CD14-positive monocyte (primary cell): ENCODE results near the gene RAD54L. TPM values are rescaled to one million over a fixed set of nuclear protein-coding genes. Genes with fewer than 3 reads are reported as not detected.

Experiments used
- DNase-seq, 3 donors: peaks; one replicate each; pipeline ENCODE4 v3.0.0-alpha.2; 2011 to 2022
- H2AFZ ChIP-seq: 2 replicates; pipeline ENCODE4 v1.6.0; 2012; ENCODE audit warnings: mild to moderate bottlenecking, low read depth, low read length, inconsistent platforms; ENCODE audit not compliant: insufficient read depth, poor library complexity, severe bottlenecking
- H3K27ac ChIP-seq, 2 donors: 1 replicate in 1 of 2; 2 replicates in 1 of 2; pipeline ENCODE4 v1.5.1; 2012 to 2013; ENCODE audit warnings: low read length in 2 of 2, control low read depth in 1 of 2, inconsistent platforms in 1 of 2, low read depth in 1 of 2, mild to moderate bottlenecking in 1 of 2
- H3K27me3 ChIP-seq, 2 donors: one replicate each; pipeline versions ENCODE4 v1.6.0 to v1.6.1; 2011 to 2013; ENCODE audit warnings: low read length in 2 of 2; ENCODE audit not compliant: control insufficient read depth in 2 of 2, insufficient read depth in 2 of 2
- H3K36me3 ChIP-seq, 2 donors: replicated peaks in 1 of 2; 1 replicate in 1 of 2; 2 replicates in 1 of 2; pipeline versions ENCODE4 v1.5.1 to v1.6.1; 2012 to 2013; ENCODE audit warnings: low read length in 2 of 2, control low read depth in 1 of 2, inconsistent platforms in 1 of 2, mild to moderate bottlenecking in 1 of 2; ENCODE audit not compliant: insufficient read depth in 2 of 2, control insufficient read depth in 1 of 2
- H3K4me1 ChIP-seq, 2 donors: 1 replicate in 1 of 2; 2 replicates in 1 of 2; pipeline versions ENCODE4 v1.5.1 to v1.6.1; 2012 to 2013; ENCODE audit warnings: low read length in 2 of 2, control low read depth in 1 of 2, inconsistent platforms in 1 of 2, mild to moderate bottlenecking in 1 of 2, moderate library complexity in 1 of 2; ENCODE audit not compliant: insufficient read depth in 2 of 2, control insufficient read depth in 1 of 2
- H3K4me2 ChIP-seq: replicated peaks from 2 replicates; pipeline ENCODE3; 2012; ENCODE audit warnings: low read length, moderate library complexity, mild to moderate bottlenecking; ENCODE audit not compliant: poor library complexity, severe bottlenecking; ENCODE audit errors: extremely low read depth
- H3K4me3 ChIP-seq, 3 experiments: fragments of 200-600 bp in 1 of 3; sonication (generic) in 1 of 3; replicated peaks in 1 of 3; 1 replicate in 2 of 3; 2 replicates in 1 of 3; pipeline ENCODE4 v1.5.1; 2011 to 2013; ENCODE audit warnings: low read length in 3 of 3, mild to moderate bottlenecking in 3 of 3, control low read depth in 2 of 3, low read depth in 2 of 3, inconsistent platforms in 1 of 3, moderate library complexity in 1 of 3
- H3K79me2 ChIP-seq: 2 replicates; pipeline ENCODE4 v1.6.0; 2012; ENCODE audit warnings: mild to moderate bottlenecking, control low read depth, inconsistent platforms, low read length, moderate library complexity; ENCODE audit not compliant: insufficient read depth
- H3K9ac ChIP-seq: 2 replicates; pipeline ENCODE4 v1.6.0; 2017; ENCODE audit warnings: low read length, mild to moderate bottlenecking; ENCODE audit not compliant: insufficient read depth, poor library complexity, severe bottlenecking
- H3K9me3 ChIP-seq, 2 donors: replicated peaks in 1 of 2; 1 replicate in 1 of 2; 2 replicates in 1 of 2; pipeline versions ENCODE4 v1.5.1 to v1.6.1; 2012 to 2013; ENCODE audit warnings: low read length in 2 of 2, control low read depth in 1 of 2; ENCODE audit not compliant: control insufficient read depth in 1 of 2, insufficient read depth in 1 of 2
- H4K20me1 ChIP-seq: 2 replicates; pipeline ENCODE4 v1.6.0; 2012; ENCODE audit warnings: mild to moderate bottlenecking, low read length, control low read depth, moderate library complexity; ENCODE audit not compliant: insufficient read depth
- H3K27ac Mint-ChIP-seq, 7 donors: one replicate each; pipeline ENCODE4 v1.8.0; 2020; ENCODE audit warnings: mild to moderate bottlenecking in 7 of 7, mixed read lengths in 7 of 7, moderate library complexity in 6 of 7, inconsistent platforms in 2 of 7
- H3K27me3 Mint-ChIP-seq, 3 donors: one replicate each; pipeline ENCODE4 v1.8.0; 2021 to 2022; ENCODE audit warnings: low read depth in 3 of 3, mild to moderate bottlenecking in 3 of 3, mixed read lengths in 3 of 3, moderate library complexity in 3 of 3, inconsistent platforms in 1 of 3
- H3K36me3 Mint-ChIP-seq, 2 donors: one replicate each; pipeline ENCODE4 v1.8.0; 2020; ENCODE audit warnings: mixed read lengths in 2 of 2, inconsistent platforms in 1 of 2, mild to moderate bottlenecking in 1 of 2
- H3K4me1 Mint-ChIP-seq: one replicate; pipeline ENCODE4 v1.8.0; 2020; ENCODE audit warnings: mild to moderate bottlenecking, mixed read lengths
- H3K4me3 Mint-ChIP-seq, 2 donors: one replicate each; pipeline ENCODE4 v1.8.0; 2020; ENCODE audit warnings: mild to moderate bottlenecking in 2 of 2, mixed read lengths in 2 of 2, moderate library complexity in 1 of 2
- H3K9me3 Mint-ChIP-seq, 7 donors: one replicate each; pipeline ENCODE4 v1.8.0; 2020 to 2022; ENCODE audit warnings: mixed read lengths in 7 of 7, mild to moderate bottlenecking in 6 of 7, moderate library complexity in 6 of 7, inconsistent platforms in 2 of 7
- CTCF ChIP-seq: fragments of 200-600 bp; IDR thresholded peaks from one replicate; pipeline ENCODE4 v1.8.0; 2022; ENCODE audit warnings: antibody characterized with exemption, mild to moderate bottlenecking
- WGBS: methylation state at CpG from one replicate; pipeline ENCODE4 v1.1.5; 2013; ENCODE audit warnings: missing lambda C conversion rate; ENCODE audit not compliant: insufficient coverage; 5-methylcytosine and 5-hydroxymethylcytosine counted together
- intact Hi-C, 2 donors: fragments of 100-400 bp; cut with micrococcal nuclease; formaldehyde crosslinking; loops; one replicate each; pipeline versions ENCODE4 v1.15.0 to v1.15.1; 2023
- polyA plus RNA-seq, 3 donors: library from polyadenylated mRNA; depleted of rRNA in 1 of 3; unstranded in 2 of 3; stranded (reverse) in 1 of 3; fragments of 300-500 nt in 2 of 3; fragments of >200 nt in 1 of 3; fragmentation: Illumina TruSeq in 2 of 3; gene quantifications; 1 replicate in 2 of 3; 2 replicates in 1 of 3; pipeline ENCODE4 v1.2.3, GENCODE V29; 2012 to 2021

Gene RAD54L
- polyA plus RNA-seq, 3 donors: 0.13 TPM; not detected in 2

GRCh38 chr1:46284597-46285564 lies 37.3 kb downstream of the RAD54L start:
- no peaks in the 10 kb centered on the region for H3K79me2 ChIP-seq
- H3K27ac ChIP-seq: no peak overlapping the region
- no peaks in the 10 kb centered on the region for H4K20me1 ChIP-seq
- no peak for TF ChIP-seq CTCF
- no peaks in the 10 kb centered on the region for H3K9me3 ChIP-seq
- Mint-ChIP-seq H3K9me3 (no peaks in the 10 kb centered on the region), H3K4me1 (peaks cover 7% of the 10 kb centered on the region), H3K36me3 (peaks cover 72 to 81% of the 10 kb centered on the region in 2 donors), H3K4me3 (no peak overlapping the region), H3K27me3 (no peaks in the 10 kb centered on the region), H3K27ac (peak overlapping the region in 1 of 7 donors; percentile 20)
- DNase-seq: no peak
- no peak overlapping the region for H3K9ac ChIP-seq
- no peak overlapping the region for H2AFZ ChIP-seq
- H3K4me1 ChIP-seq: peaks cover 0 to 4% of the 10 kb centered on the region in 2 donors
- no peak overlapping the region for H3K4me3 ChIP-seq
- WGBS: 77% methylated on average over 2 of the region's 3 CpGs
- no peak overlapping the region for H3K4me2 ChIP-seq
- intact Hi-C loops: no loop called here
- H3K27me3 ChIP-seq: no peaks in the 10 kb centered on the region
- peaks cover 58 to 90% of the 10 kb centered on the region in 2 donors for H3K36me3 ChIP-seq

GRCh38 chr1:46285730-46286477 lies 38.3 kb downstream of the RAD54L start:
- Mint-ChIP-seq H3K9me3 (no peaks in the 10 kb centered on the region), H3K27me3 (no peaks in the 10 kb centered on the region), H3K27ac (no peak overlapping the region), H3K36me3 (peaks cover 64 to 76% of the 10 kb centered on the region in 2 donors), H3K4me3 (peak overlapping the region in 1 of 2 donors; percentile 18), H3K4me1 (peaks cover 7% of the 10 kb centered on the region)
- Histone ChIP-seq H3K4me2 (no peak overlapping the region), H3K27ac (no peak overlapping the region), H3K27me3 (no peaks in the 10 kb centered on the region), H3K36me3 (peaks cover 49 to 80% of the 10 kb centered on the region in 2 donors), H3K9me3 (no peaks in the 10 kb centered on the region), H4K20me1 (no peaks in the 10 kb centered on the region), H3K4me3 (no peak overlapping the region), H3K9ac (no peak overlapping the region), H3K4me1 (peaks cover 0 to 4% of the 10 kb centered on the region in 2 donors), H2AFZ (no peak overlapping the region), H3K79me2 (no peaks in the 10 kb centered on the region)
- no peak for TF ChIP-seq CTCF
- intact Hi-C loops: no loop called here
- 93% methylated on average over 27 of the region's 27 CpGs for WGBS
- DNase-seq: no peak
